Effector memory CD8-positive, alpha-beta T cell (primary cell): ENCODE results near the gene RNF207.

Experiments
- ATAC-seq: fragments of 150-1000 bp; cut with Tn5 transposase; replicated peaks from 2 replicates; pipeline ENCODE4 v1.10.0; 2021; ENCODE audit warnings: mild to moderate bottlenecking, moderate library complexity
- DNase-seq, 3 experiments: peaks; one replicate each; pipeline ENCODE4 v3.0.0; 2021
- H3K27ac Mint-ChIP-seq, 2 donors: one replicate each; pipeline ENCODE4 v1.8.0; 2022; ENCODE audit warnings: mild to moderate bottlenecking in 2 of 2, mixed read lengths in 2 of 2, moderate library complexity in 2 of 2
- H3K27me3 Mint-ChIP-seq, 2 donors: one replicate each; pipeline ENCODE4 v1.8.0; 2022; ENCODE audit warnings: mixed read lengths in 2 of 2
- H3K36me3 Mint-ChIP-seq: one replicate; pipeline ENCODE4 v1.8.0; 2022; ENCODE audit warnings: mild to moderate bottlenecking, moderate library complexity, mixed read lengths; ENCODE audit not compliant: insufficient read depth
- H3K4me1 Mint-ChIP-seq, 2 donors: one replicate each; pipeline ENCODE4 v1.8.0; 2022; ENCODE audit warnings: low read depth in 2 of 2, mixed read lengths in 2 of 2
- H3K4me3 Mint-ChIP-seq, 2 donors: one replicate each; pipeline ENCODE4 v1.8.0; 2022; ENCODE audit warnings: mild to moderate bottlenecking in 2 of 2, mixed read lengths in 2 of 2, moderate library complexity in 2 of 2
- H3K9me3 Mint-ChIP-seq, 2 donors: one replicate each; pipeline ENCODE4 v1.8.0; 2022; ENCODE audit warnings: mixed read lengths in 2 of 2

RNF207 gene

DNA sequence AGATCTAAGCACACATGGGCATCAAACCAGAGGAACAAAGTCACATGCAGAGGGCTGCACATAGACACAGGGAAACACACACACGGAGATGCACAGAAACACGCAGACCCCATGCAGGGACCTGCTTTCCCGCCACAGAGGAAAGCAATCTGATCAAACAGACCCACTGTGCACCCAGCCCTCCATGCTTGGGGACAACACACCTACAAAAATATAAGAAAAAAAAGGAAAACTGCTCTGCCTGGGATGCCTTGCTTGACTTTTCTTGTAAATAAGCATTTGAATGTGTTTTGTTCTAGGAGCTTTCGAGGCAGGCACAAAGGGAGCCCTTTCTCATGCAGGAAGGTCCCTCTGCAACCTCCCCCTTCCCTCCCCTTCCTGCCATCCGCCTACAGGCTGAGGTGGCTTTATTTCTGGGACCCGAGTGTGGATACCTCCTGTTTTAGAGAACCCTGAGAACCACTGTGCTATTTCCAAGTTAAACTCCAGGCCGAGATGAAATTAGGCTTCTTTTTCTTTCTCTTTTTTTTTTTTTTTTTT lies 33.4 kb downstream of the RNF207 start:
- H3K4me1 Mint-ChIP-seq, result peaks cover 0 to 7% of the 10 kb centered on the region in 2 donors
- H3K9me3 Mint-ChIP-seq, result no peaks in the 10 kb centered on the region
- peaks cover 37 to 51% of the 10 kb centered on the region in 2 donors for H3K27me3 Mint-ChIP-seq
- DNase-seq (no peak), ATAC-seq (no peak)
- H3K4me3 Mint-ChIP-seq, result no peak overlapping the region
- H3K27ac Mint-ChIP-seq, result no peak overlapping the region
- H3K36me3 Mint-ChIP-seq, result peaks cover 15% of the 10 kb centered on the region

DNA sequence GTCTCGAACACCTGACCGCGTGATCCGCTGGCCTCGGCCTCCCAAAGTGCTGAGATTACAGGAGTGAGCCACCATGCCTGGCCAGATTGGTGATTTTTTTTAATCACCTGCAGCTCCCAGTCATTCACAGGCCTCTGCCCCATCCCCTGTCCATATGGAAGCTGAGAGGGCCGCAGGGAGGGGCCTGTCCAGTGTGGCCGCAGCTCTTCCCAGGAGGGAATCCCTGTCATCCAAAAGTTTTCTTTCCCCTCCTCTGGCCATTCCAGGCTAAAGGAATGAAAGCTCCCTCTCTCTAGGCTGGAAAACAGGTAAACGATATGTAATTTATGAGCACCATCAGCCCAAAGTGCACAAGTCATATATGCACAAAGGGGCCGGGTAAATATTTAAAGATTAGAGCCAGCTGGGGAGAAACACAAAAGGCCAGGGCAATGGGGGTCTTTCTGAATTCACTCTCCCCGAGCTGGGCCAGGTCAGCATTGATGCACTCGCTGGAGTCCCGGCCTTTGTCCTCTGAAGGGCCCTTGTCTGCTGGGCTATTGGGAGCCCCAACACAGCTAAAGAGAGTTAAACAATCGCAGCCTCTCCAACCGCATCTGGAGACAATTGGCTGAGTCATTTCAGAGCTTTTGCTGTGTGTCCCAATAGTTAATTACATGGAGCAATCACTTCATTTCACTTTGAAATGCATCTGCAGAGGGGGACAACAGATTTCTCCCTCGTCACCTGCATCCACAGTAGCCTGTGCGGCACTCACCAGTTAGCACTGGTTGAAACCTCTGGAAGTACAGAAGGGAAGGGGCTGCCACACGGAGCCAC lies 34.2 kb downstream of the RNF207 start:
- DNase-seq (no peak), ATAC-seq (no peak)
- peaks cover 37 to 58% of the 10 kb centered on the region in 2 donors for H3K27me3 Mint-ChIP-seq
- peaks cover 15% of the 10 kb centered on the region for H3K36me3 Mint-ChIP-seq
- no peak overlapping the region for H3K4me3 Mint-ChIP-seq
- no peaks in the 10 kb centered on the region for H3K9me3 Mint-ChIP-seq
- H3K4me1 Mint-ChIP-seq, result peaks cover 0 to 7% of the 10 kb centered on the region in 2 donors
- H3K27ac Mint-ChIP-seq, result no peak overlapping the region

DNA sequence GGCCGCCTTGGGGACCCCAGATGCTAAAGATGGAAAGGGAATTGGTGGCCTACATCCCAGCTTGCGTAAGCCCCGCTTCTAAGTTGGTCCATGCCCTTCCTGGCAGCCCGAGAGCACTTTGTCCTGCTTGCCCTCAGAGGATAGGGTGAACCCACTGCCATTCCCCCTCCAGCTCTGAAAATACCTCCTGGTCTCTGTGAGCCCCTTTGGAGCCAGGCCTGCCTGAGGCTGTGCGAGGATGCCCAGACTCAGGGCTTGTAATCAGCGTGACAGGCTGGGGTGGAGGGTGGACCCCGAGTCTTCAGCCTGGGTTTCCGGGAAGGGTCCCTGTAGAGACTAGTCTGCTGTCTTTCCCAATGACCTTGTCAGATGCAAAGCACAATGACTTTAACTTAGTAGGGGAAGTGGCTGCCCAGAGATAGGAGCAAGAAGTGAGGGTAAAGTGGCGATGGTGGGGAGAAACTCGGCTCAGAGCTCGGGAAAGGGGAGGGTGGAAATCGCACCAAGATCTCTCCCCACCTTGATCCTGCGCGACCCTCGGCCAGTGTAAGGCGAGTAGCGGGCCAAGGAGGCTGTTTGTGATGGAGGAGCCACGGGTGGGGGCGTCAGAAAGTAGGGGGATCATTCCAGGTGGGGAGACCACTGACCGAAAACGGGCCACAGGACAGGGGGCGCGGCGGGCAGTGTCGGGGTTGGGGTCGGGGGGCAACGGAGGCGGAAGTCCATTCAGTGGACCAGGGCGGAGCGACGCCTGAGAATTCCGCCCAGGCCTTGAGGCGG lies 35.4 kb downstream of the RNF207 start:
- Mint-ChIP-seq H3K4me1 (peaks cover 0 to 9% of the 10 kb centered on the region in 2 donors), H3K9me3 (no peaks in the 10 kb centered on the region), H3K4me3 (peak overlapping the region; percentile 31 to 63), H3K27ac (no peak overlapping the region), H3K27me3 (peaks cover 37 to 59% of the 10 kb centered on the region in 2 donors), H3K36me3 (peaks cover 15% of the 10 kb centered on the region)
- DNase-seq, result no peak
- no peak for ATAC-seq

DNA sequence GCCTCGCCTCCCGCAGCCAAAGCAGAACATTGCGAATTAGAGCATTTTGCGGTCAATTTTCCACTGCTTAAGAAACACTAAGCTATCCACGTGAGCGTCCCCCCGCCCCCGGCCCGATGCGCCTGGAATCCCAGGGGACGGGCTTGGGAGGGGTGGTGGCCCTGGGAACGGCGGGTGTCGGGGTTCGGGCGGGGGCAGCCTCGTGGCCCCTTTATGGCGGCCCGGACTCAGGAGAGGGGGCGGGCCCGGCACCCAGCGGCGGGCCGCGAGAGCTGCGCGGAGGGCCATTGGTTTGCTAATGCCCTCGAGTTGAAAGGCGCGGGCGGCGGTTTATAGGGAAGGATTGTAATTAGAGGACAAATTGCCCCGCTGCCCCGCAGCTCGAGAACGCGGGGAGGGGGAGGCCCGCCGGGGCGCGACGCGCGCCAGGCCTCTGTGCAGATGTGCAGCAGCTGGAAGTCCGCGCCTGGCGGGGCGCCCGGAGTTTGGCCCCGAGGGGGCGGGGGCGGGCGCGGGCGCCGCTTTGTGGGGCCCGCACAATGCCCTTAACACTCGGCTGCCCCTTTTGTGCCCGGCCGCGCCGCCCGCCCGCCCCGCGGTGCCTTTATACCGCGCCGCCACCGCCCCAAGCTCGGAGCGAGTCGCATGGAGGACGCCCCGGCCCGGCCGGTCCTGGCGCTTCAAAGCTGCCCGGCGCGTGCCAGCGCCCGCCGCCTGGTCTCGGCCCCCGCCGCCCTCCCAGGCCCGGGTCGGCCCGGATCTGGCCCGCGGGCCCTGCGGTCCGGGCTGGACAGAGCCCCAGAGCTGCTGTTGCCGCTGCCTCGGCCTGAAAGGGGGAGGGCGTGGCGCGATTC lies 36.2 kb downstream of the RNF207 start:
- Mint-ChIP-seq H3K36me3 (peaks cover 17% of the 10 kb centered on the region), H3K9me3 (no peaks in the 10 kb centered on the region), H3K27ac (no peak overlapping the region), H3K4me3 (no peak overlapping the region), H3K27me3 (peaks cover 46 to 68% of the 10 kb centered on the region in 2 donors), H3K4me1 (peaks cover 7 to 17% of the 10 kb centered on the region in 2 donors)
- DNase-seq, result no peak
- ATAC-seq, result no peak

- ATAC-seq (no peak), DNase-seq (no peak)
- Mint-ChIP-seq H3K4me3 (no peak overlapping the region), H3K27me3 (peaks cover 54 to 79% of the 10 kb centered on the region in 2 donors), H3K27ac (no peak overlapping the region), H3K9me3 (no peaks in the 10 kb centered on the region), H3K36me3 (peaks cover 17% of the 10 kb centered on the region), H3K4me1 (peaks cover 7 to 17% of the 10 kb centered on the region in 2 donors)
These were observed 37.3 kb downstream of the RNF207 start for GRCh38 chr1:6243053-6243834.

DNA sequence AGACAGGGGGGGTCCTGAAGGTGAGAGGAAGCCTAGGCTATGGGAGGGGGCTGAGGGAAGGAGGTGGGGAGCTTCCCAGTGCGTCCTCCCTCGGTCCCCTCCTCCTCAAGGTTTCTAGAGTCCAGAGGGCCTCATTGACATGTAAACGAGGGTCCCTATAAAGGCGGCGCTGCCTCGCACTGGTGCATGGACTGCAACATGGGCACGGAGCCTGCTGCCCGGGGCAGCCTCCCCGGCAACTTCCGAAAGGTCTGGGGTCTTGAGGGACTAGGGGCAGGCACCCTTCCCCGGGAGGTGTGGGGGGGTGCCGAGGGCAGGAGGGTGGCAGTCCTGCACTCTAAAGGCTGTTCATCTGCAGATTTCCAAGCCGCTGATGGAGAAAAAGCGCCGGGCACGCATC lies 38.1 kb downstream of the RNF207 start, which contains the start of gene HES3:
HES3 (plus strand) TSS at position 187 of the 400 bp plus-strand sequence; CDS start at position 374, 187 bp downstream.
- Mint-ChIP-seq H3K27me3 (peaks cover 55 to 80% of the 10 kb centered on the region in 2 donors), H3K4me3 (peak within 1 kb of the TSS; percentile 20 to 33), H3K27ac (no peak within 1 kb of the TSS), H3K9me3 (no peaks in the 10 kb centered on the region), H3K4me1 (peaks cover 7 to 17% of the 10 kb centered on the region in 2 donors), H3K36me3 (peaks cover 17% of the 10 kb centered on the region)
- DNase-seq (no peak), ATAC-seq (no peak)

GRCh38 chr1:6244401-6245049 lies 38.6 kb downstream of the RNF207 start:
- H3K27me3 Mint-ChIP-seq, result peaks cover 49 to 75% of the 10 kb centered on the region in 2 donors
- peak overlapping the region; percentile 20 to 33 for H3K4me3 Mint-ChIP-seq
- peaks cover 17% of the 10 kb centered on the region for H3K36me3 Mint-ChIP-seq
- no peak for ATAC-seq
- no peak for DNase-seq
- H3K4me1 Mint-ChIP-seq, result peaks cover 7 to 17% of the 10 kb centered on the region in 2 donors
- H3K9me3 Mint-ChIP-seq, result no peaks in the 10 kb centered on the region
- H3K27ac Mint-ChIP-seq, result no peak overlapping the region

DNA sequence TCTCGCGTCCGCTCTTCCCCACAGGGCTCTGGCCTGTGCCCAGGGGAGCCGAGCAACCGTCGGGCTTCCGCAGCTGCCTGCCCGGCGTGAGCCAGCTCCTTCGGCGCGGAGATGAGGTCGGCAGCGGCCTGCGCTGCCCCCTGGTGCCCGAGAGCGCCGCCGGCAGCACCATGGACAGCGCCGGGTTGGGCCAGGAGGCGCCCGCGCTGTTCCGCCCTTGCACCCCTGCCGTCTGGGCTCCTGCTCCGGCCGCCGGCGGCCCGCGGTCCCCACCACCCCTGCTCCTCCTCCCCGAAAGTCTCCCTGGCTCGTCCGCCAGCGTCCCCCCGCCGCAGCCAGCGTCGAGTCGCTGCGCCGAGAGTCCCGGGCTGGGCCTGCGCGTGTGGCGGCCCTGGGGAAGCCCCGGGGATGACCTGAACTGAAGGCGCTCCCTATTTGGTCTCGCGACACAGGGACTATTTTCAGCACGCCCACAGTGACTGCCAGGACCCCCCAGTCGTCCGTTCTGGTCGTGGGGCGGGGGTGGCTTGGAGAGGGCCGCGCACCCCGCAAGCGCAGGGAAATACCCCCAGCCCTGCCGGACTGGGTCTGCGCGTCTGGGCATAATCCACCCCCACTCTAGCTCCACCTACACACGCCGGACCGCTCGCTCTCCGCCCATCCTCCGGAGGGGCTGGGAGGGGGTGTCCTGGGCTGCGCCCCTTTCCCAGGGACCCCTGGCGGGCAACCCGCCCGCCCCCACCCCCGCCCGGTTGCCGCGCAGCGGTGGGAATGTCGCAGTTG lies 39.4 kb downstream of the RNF207 start:
- ATAC-seq (peak; percentile 87), DNase-seq (peak; percentile 74 to 81 (median 78))
- Mint-ChIP-seq H3K36me3 (peaks cover 14% of the 10 kb centered on the region), H3K4me1 (peaks cover 7 to 17% of the 10 kb centered on the region in 2 donors), H3K27me3 (peaks cover 46 to 72% of the 10 kb centered on the region in 2 donors), H3K9me3 (no peaks in the 10 kb centered on the region), H3K27ac (no peak overlapping the region), H3K4me3 (no peak overlapping the region)

GRCh38 chr1:6245869-6246496 lies 40.1 kb downstream of the RNF207 start:
- Mint-ChIP-seq H3K4me1 (peaks cover 7 to 17% of the 10 kb centered on the region in 2 donors), H3K36me3 (peaks cover 14% of the 10 kb centered on the region), H3K27ac (no peak overlapping the region), H3K27me3 (peaks cover 51 to 73% of the 10 kb centered on the region in 2 donors), H3K9me3 (no peaks in the 10 kb centered on the region), H3K4me3 (peak overlapping the region; percentile 73 to 76)
- ATAC-seq (no peak), DNase-seq (peak in 2 of 3 experiments; percentile 27 to 33)

GRCh38 chr1:6246497-6247467 lies 40.9 kb downstream of the RNF207 start:
- DNase-seq, result peak; percentile 73 to 77 (median 76)
- Mint-ChIP-seq H3K9me3 (no peaks in the 10 kb centered on the region), H3K36me3 (peaks cover 14% of the 10 kb centered on the region), H3K27ac (no peak overlapping the region), H3K27me3 (peaks cover 48 to 73% of the 10 kb centered on the region in 2 donors), H3K4me3 (peak overlapping the region; percentile 73 to 76), H3K4me1 (peaks cover 7 to 11% of the 10 kb centered on the region in 2 donors)
- peak; percentile 71 for ATAC-seq
